ENCODE results near the gene GABPA.

Gene GABPA

GRCh38 chr21:25760677-25761076 lies 25.9 kb downstream of the GABPA start:
- peaks cover 7% of the 10 kb centered on the region for H3K79me1 ChIP-seq (replicated peaks; ENCODE audit: low read length, poor library complexity, severe bottlenecking)
- H3K9ac ChIP-seq (ENCODE audit: low read length), result no peak overlapping the region
- no peaks in the 10 kb centered on the region for H3K4me1 ChIP-seq (ENCODE audit: control insufficient read depth, insufficient read depth, low read depth, low read length)
- H3K23ac ChIP-seq (ENCODE audit: low read length in 2 of 2), result no peak overlapping the region
- H3K18ac ChIP-seq (ENCODE audit: low read depth in 1 of 2, low read length in 2 of 2), result no peak overlapping the region
- H2AFZ ChIP-seq (ENCODE audit: low read depth, low read length), result no peak overlapping the region
- H3K4me3 ChIP-seq (ENCODE audit: insufficient read depth in 1 of 2, low read depth in 1 of 2, low read length in 2 of 2), result no peak overlapping the region
- H3K36me3 ChIP-seq (ENCODE audit: control insufficient read depth in 1 of 2, insufficient read depth in 2 of 2, low read depth in 1 of 2, low read length in 2 of 2), result peaks cover 0 to 68% of the 10 kb centered on the region in 2 experiments
- no peak overlapping the region for H3K4me2 ChIP-seq (ENCODE audit: low read length, poor library complexity, severe bottlenecking)
- no peak overlapping the region for H3K4ac ChIP-seq (ENCODE audit: low read depth in 1 of 2, low read length in 2 of 2)
- H2BK12ac ChIP-seq (ENCODE audit: low read length in 2 of 2), result no peak overlapping the region
- no peak overlapping the region for H2BK120ac ChIP-seq (ENCODE audit: low read depth, low read length)
- H3K9me3 ChIP-seq (ENCODE audit: control insufficient read depth, low read length), result no peaks in the 10 kb centered on the region
- H2BK5ac ChIP-seq (ENCODE audit: low read depth, low read length, poor library complexity, severe bottlenecking), result no peak overlapping the region
- H4K91ac ChIP-seq (ENCODE audit: low read length), result no peak overlapping the region
- H3K14ac ChIP-seq (ENCODE audit: low read length in 2 of 2), result no peak overlapping the region
- WGBS, result no CpG with 5 or more reads among the region's 1 CpG
- H3K27ac ChIP-seq (ENCODE audit: low read length, poor library complexity, severe bottlenecking), result no peak overlapping the region
- no peak overlapping the region for H2AK5ac ChIP-seq (ENCODE audit: low read length, severe bottlenecking)
- H2BK15ac ChIP-seq (ENCODE audit: low read depth, poor library complexity, severe bottlenecking), result no peak overlapping the region
- DNase-seq, result no peak
- no peak overlapping the region for H4K8ac ChIP-seq (ENCODE audit: low read length)
- no peaks in the 10 kb centered on the region for H3K27me3 ChIP-seq (ENCODE audit: control insufficient read depth in 1 of 2, insufficient read depth in 1 of 2, low read length in 2 of 2)

DNA sequence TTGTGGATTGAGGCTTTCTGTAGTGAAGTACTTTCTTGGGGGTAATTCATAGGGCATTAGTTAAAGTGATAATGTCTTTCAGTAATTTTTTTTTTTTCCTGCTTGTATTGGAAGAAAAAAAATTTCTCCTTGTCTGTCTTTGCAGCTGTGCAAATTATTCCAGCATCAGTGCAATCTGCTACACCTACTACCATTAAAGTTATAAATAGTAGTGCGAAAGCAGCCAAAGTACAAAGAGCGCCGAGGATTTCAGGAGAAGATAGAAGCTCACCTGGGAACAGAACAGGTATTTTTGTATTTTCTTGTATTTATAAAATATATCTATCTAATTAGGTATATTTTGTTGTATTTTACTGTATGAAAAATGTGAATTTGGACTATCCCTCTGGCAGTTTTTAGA lies 29.3 kb downstream of the GABPA start:
- no peaks in the 10 kb centered on the region for H3K9me3 ChIP-seq (ENCODE audit: control insufficient read depth, low read length)
- H2BK5ac ChIP-seq (ENCODE audit: low read depth, low read length, poor library complexity, severe bottlenecking), result no peak overlapping the region
- no CpG with 5 or more reads among the region's 3 CpGs for WGBS
- H3K27ac ChIP-seq (ENCODE audit: low read length, poor library complexity, severe bottlenecking), result no peak overlapping the region
- H4K8ac ChIP-seq (ENCODE audit: low read length), result no peak overlapping the region
- no peaks in the 10 kb centered on the region for H3K27me3 ChIP-seq (ENCODE audit: control insufficient read depth in 1 of 2, insufficient read depth in 1 of 2, low read length in 2 of 2)
- no peak overlapping the region for H3K4me2 ChIP-seq (ENCODE audit: low read length, poor library complexity, severe bottlenecking)
- H3K18ac ChIP-seq (ENCODE audit: low read depth in 1 of 2, low read length in 2 of 2), result no peak overlapping the region
- no peak overlapping the region for H3K23ac ChIP-seq (ENCODE audit: low read length in 2 of 2)
- no peak for DNase-seq
- no peak overlapping the region for H2BK12ac ChIP-seq (ENCODE audit: low read length in 2 of 2)
- H3K4ac ChIP-seq (ENCODE audit: low read depth in 1 of 2, low read length in 2 of 2), result no peak overlapping the region
- no peak overlapping the region for H3K9ac ChIP-seq (ENCODE audit: low read length)
- H3K14ac ChIP-seq (ENCODE audit: low read length in 2 of 2), result no peak overlapping the region
- no peak overlapping the region for H2BK120ac ChIP-seq (ENCODE audit: low read depth, low read length)
- H3K36me3 ChIP-seq (ENCODE audit: control insufficient read depth in 1 of 2, insufficient read depth in 2 of 2, low read depth in 1 of 2, low read length in 2 of 2), result peaks cover 0 to 72% of the 10 kb centered on the region in 2 experiments
- no peak overlapping the region for H2AK5ac ChIP-seq (ENCODE audit: low read length, severe bottlenecking)
- H3K4me3 ChIP-seq (ENCODE audit: insufficient read depth in 1 of 2, low read depth in 1 of 2, low read length in 2 of 2), result no peak overlapping the region
- H2AFZ ChIP-seq (ENCODE audit: low read depth, low read length), result no peak overlapping the region
- peaks cover 3% of the 10 kb centered on the region for H3K79me1 ChIP-seq (replicated peaks; ENCODE audit: low read length, poor library complexity, severe bottlenecking)
- no peak overlapping the region for H4K91ac ChIP-seq (ENCODE audit: low read length)
- H2BK15ac ChIP-seq (ENCODE audit: low read depth, poor library complexity, severe bottlenecking), result no peak overlapping the region
- H3K4me1 ChIP-seq (ENCODE audit: control insufficient read depth, insufficient read depth, low read depth, low read length), result no peaks in the 10 kb centered on the region

DNA sequence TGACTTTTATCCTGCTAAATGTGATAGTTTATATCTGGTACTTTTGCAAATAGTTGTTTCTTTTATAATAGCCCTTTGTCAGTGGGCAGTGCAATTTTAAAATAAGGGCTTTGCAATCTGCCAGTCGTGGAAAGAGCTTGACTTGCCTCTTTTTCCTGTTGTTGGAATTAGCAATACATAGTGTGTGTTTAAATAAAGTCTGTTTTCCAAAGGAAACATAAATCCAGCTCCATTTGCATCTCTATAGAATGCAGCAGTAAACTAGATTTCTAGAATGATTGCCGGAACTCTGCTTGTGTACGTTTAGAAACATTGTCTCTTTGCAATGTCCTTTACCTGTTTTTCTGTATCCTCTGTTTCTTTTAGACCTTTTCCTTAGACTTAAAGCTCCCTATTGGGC lies 33.1 kb downstream of the GABPA start:
- Histone ChIP-seq H3K27me3 (ENCODE audit: control insufficient read depth in 1 of 2, insufficient read depth in 1 of 2, low read length in 2 of 2) (no peaks in the 10 kb centered on the region), H2BK12ac (ENCODE audit: low read length in 2 of 2) (no peak overlapping the region), H4K8ac (ENCODE audit: low read length) (no peak overlapping the region), H4K91ac (ENCODE audit: low read length) (no peak overlapping the region), H3K4me1 (ENCODE audit: control insufficient read depth, insufficient read depth, low read depth, low read length) (no peaks in the 10 kb centered on the region), H3K4me3 (ENCODE audit: insufficient read depth in 1 of 2, low read depth in 1 of 2, low read length in 2 of 2) (no peak overlapping the region), H3K79me1 (replicated peaks; ENCODE audit: low read length, poor library complexity, severe bottlenecking) (no peaks in the 10 kb centered on the region), H2BK15ac (ENCODE audit: low read depth, poor library complexity, severe bottlenecking) (no peak overlapping the region), H2BK120ac (ENCODE audit: low read depth, low read length) (no peak overlapping the region), H3K4ac (ENCODE audit: low read depth in 1 of 2, low read length in 2 of 2) (no peak overlapping the region), H3K9ac (ENCODE audit: low read length) (no peak overlapping the region), H3K27ac (ENCODE audit: low read length, poor library complexity, severe bottlenecking) (no peak overlapping the region), H2BK5ac (ENCODE audit: low read depth, low read length, poor library complexity, severe bottlenecking) (no peak overlapping the region), H3K23ac (ENCODE audit: low read length in 2 of 2) (no peak overlapping the region), H3K14ac (ENCODE audit: low read length in 2 of 2) (no peak overlapping the region), H2AFZ (ENCODE audit: low read depth, low read length) (no peak overlapping the region), H3K36me3 (ENCODE audit: control insufficient read depth in 1 of 2, insufficient read depth in 2 of 2, low read depth in 1 of 2, low read length in 2 of 2) (peaks cover 0 to 49% of the 10 kb centered on the region in 2 experiments), H2AK5ac (ENCODE audit: low read length, severe bottlenecking) (no peak overlapping the region), H3K4me2 (ENCODE audit: low read length, poor library complexity, severe bottlenecking) (no peak overlapping the region), H3K9me3 (ENCODE audit: control insufficient read depth, low read length) (no peaks in the 10 kb centered on the region), H3K18ac (ENCODE audit: low read depth in 1 of 2, low read length in 2 of 2) (no peak overlapping the region)
- DNase-seq, result no peak
- WGBS, result 100% methylated on average over 3 of the region's 3 CpGs

GRCh38 chr21:25772686-25773085 lies 37.9 kb downstream of the GABPA start:
- DNase-seq, result no peak
- Histone ChIP-seq H3K4me1 (ENCODE audit: control insufficient read depth, insufficient read depth, low read depth, low read length) (no peaks in the 10 kb centered on the region), H3K4me3 (ENCODE audit: insufficient read depth in 1 of 2, low read depth in 1 of 2, low read length in 2 of 2) (no peak overlapping the region), H4K8ac (ENCODE audit: low read length) (no peak overlapping the region), H2BK5ac (ENCODE audit: low read depth, low read length, poor library complexity, severe bottlenecking) (no peak overlapping the region), H3K4ac (ENCODE audit: low read depth in 1 of 2, low read length in 2 of 2) (no peak overlapping the region), H3K14ac (ENCODE audit: low read length in 2 of 2) (no peak overlapping the region), H3K27ac (ENCODE audit: low read length, poor library complexity, severe bottlenecking) (no peak overlapping the region), H2BK120ac (ENCODE audit: low read depth, low read length) (no peak overlapping the region), H4K91ac (ENCODE audit: low read length) (no peak overlapping the region), H3K4me2 (ENCODE audit: low read length, poor library complexity, severe bottlenecking) (no peak overlapping the region), H2AK5ac (ENCODE audit: low read length, severe bottlenecking) (no peak overlapping the region), H3K9ac (ENCODE audit: low read length) (no peak overlapping the region), H2AFZ (ENCODE audit: low read depth, low read length) (no peak overlapping the region), H2BK12ac (ENCODE audit: low read length in 2 of 2) (no peak overlapping the region), H3K23ac (ENCODE audit: low read length in 2 of 2) (no peak overlapping the region), H3K18ac (ENCODE audit: low read depth in 1 of 2, low read length in 2 of 2) (no peak overlapping the region), H2BK15ac (ENCODE audit: low read depth, poor library complexity, severe bottlenecking) (no peak overlapping the region), H3K36me3 (ENCODE audit: control insufficient read depth in 1 of 2, insufficient read depth in 2 of 2, low read depth in 1 of 2, low read length in 2 of 2) (peaks cover 0 to 7% of the 10 kb centered on the region in 2 experiments), H3K79me1 (replicated peaks; ENCODE audit: low read length, poor library complexity, severe bottlenecking) (no peaks in the 10 kb centered on the region), H3K9me3 (ENCODE audit: control insufficient read depth, low read length) (no peaks in the 10 kb centered on the region), H3K27me3 (ENCODE audit: control insufficient read depth in 1 of 2, insufficient read depth in 1 of 2, low read length in 2 of 2) (no peaks in the 10 kb centered on the region)
- 93% methylated on average over 2 of the region's 2 CpGs for WGBS

All from mesenchymal stem cell (in vitro differentiated cells and primary cell).